ENCODE data around the gene RPL31. TPM values are rescaled to one million over a fixed set of nuclear protein-coding genes. Genes with fewer than 3 reads are reported as not detected.

The RPL31 gene
- total and polyA plus RNA-seq, 9 of the 15 experiments (the other 6 are each of a cell fraction or from before 2014, with no cell fraction given), result 1,176 to 6,037 (median 2,997) TPM

DNA sequence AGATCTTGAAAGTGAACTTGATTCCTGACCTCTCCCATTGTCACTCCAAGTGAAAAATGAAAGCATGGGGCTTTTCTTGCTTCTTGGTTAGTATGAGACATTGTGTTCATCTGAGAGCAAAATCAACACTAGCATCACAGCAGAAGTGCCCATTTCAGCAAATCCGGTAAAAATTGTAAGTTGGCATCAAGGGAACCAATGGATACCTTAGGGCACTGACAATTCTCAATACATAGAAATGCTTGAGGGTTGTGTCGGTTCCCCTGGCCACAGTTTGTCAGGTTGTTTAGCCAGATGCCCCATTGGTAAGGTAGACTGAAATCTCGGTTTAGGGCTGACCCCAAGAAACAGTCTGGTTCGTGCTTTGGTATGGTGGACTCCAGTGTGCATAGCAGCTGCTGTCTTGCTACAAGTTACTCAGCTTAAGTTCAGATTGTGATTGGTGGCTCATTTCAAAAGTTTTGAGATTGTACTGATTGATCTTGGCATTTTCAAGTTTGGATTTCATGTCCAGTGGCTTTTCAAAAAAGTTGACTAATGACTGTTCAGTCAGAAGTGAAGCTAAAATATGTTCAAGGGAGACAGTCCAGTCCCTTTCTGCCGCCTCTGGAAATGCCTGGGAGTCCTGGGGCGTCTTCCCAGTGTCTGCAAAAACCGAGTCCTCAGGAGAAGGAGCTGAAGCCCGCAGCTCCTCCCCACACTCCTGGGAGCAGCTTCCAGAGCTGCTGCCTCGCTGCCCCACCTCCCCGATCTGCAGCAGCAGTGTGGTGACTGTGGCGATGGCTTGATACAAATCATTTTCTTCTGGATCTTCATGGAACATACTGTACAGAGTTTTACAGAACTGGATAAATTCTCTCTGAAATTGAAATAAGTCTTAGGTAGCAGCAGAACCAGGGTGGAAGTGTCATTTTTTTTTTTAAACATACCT, 5.6 kb downstream of the RPL31 start (continued):
- TF ChIP-seq CCNT2 (IDR thresholded peaks at IDR 0.05; ENCODE audit: borderline replicate concordance, extremely low read depth, insufficient read length, low read depth, low read length), result peak; percentile 26
- TF ChIP-seq POLR2A (conservative IDR thresholded peaks at IDR 0.05), result peak; percentile 73
- TF ChIP-seq ELF4 (CRISPR knock-in tag; IDR thresholded peaks at IDR 0.05), result no peak
- TF ChIP-seq POLR2G (IDR thresholded peaks at IDR 0.05; ENCODE audit: low read depth, low read length), result peak; percentile 65
- 0 out of 4 replicates have a peak, but pooled peaks of 1 of the 2 experiments have one; percentile 25 for TF ChIP-seq ZMIZ1 (IDR thresholded peaks at IDR 0.05; ENCODE audit: low read depth in 2 of 2, low read length in 2 of 2)

DNA sequence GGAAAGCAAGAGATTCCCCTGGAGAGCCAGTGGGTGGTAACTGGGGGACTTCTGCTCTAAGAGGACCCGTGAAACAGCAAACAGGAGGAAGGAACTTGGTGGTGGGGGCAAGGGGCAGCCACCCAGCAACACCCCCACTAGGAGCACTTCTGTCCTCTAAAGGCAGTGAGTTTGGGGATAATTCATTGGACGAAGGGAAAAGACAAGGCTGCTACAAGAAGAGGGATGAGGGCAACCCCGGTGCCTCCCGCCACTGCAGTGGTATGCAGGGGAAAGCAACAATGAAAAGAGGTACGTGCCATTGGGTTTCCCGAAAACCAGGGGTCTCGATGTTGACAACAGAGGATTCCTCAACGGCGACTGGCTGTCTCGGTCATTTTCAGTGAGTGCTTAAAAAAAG, 9.1 kb downstream of the RPL31 start:
- POLR2A ChIA-PET, result no interaction called here
- intact Hi-C loops (cut with micrococcal nuclease) (no loop called here), in situ Hi-C loops (cut with MboI) (no loop called here)
- no peak for FAIRE-seq
- Histone ChIP-seq H3K27me3 (ENCODE audit: control insufficient read depth in 2 of 2, insufficient read depth in 2 of 2, low read length in 2 of 2) (no peaks in the 10 kb centered on the region), H3K4me2 (ENCODE audit: insufficient read depth, low read length) (no peak overlapping the region), H2AFZ (ENCODE audit: low read depth, low read length) (no peak overlapping the region), H3K36me3 (ENCODE audit: control insufficient read depth, insufficient read depth, low read length) (peaks cover 69% of the 10 kb centered on the region), H3K9ac (ENCODE audit: insufficient read depth in 1 of 2, low read depth in 2 of 2, low read length in 2 of 2) (no peak overlapping the region), H3K27ac (ENCODE audit: extremely low read depth, low read depth, low read length) (no peak overlapping the region), H3K4me1 (replicated peaks in 1 of 2; ENCODE audit: control insufficient read depth in 2 of 2, insufficient read depth in 2 of 2, low read length in 2 of 2) (no peaks in the 10 kb centered on the region), H3K9me1 (ENCODE audit: control insufficient read depth, insufficient read depth, low read length) (no peaks in the 10 kb centered on the region), H3K9me3 (replicated peaks; ENCODE audit: control insufficient read depth, insufficient read depth, low read depth, low read length) (0 out of 2 replicates have a peak, but pooled peaks cover 2% of the 10 kb centered on the region), H4K20me1 (replicated peaks; ENCODE audit: control insufficient read depth, insufficient read depth, low read length) (0 out of 2 replicates have a peak, but pooled peaks cover 8% of the 10 kb centered on the region), H3K4me3 (no peak overlapping the region), H3K79me2 (ENCODE audit: control insufficient read depth, insufficient read depth, low read length) (peaks cover 16% of the 10 kb centered on the region; the same call in 2 of the 3 replicates)
- no TSS peak for BruUV-seq (replicated peaks)
- 91% methylated on average over 10 of the region's 10 CpGs for WGBS (ENCODE audit: insufficient coverage, low coverage, missing lambda C conversion rate)
- CTCF ChIA-PET (ENCODE audit: low intra/inter-chr PET ratio), result no interaction called here
- DNase-seq (ENCODE audit: extremely low read depth in 1 of 4, low spot score in 3 of 4), result no peak
- no peak for ATAC-seq
- no peak for TF ChIP-seq NR1H2 (CRISPR knock-in tag; IDR thresholded peaks at IDR 0.05)
- TF ChIP-seq, protein P1, sequence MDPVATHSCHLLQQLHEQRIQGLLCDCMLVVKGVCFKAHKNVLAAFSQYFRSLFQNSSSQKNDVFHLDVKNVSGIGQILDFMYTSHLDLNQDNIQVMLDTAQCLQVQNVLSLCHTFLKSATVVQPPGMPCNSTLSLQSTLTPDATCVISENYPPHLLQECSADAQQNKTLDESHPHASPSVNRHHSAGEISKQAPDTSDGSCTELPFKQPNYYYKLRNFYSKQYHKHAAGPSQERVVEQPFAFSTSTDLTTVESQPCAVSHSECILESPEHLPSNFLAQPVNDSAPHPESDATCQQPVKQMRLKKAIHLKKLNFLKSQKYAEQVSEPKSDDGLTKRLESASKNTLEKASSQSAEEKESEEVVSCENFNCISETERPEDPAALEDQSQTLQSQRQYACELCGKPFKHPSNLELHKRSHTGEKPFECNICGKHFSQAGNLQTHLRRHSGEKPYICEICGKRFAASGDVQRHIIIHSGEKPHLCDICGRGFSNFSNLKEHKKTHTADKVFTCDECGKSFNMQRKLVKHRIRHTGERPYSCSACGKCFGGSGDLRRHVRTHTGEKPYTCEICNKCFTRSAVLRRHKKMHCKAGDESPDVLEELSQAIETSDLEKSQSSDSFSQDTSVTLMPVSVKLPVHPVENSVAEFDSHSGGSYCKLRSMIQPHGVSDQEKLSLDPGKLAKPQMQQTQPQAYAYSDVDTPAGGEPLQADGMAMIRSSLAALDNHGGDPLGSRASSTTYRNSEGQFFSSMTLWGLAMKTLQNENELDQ (CRISPR knock-in tag; IDR thresholded peaks at IDR 0.05; ENCODE audit: borderline replicate concordance), result no peak
- TF ChIP-seq THRA (IDR thresholded peaks at IDR 0.05), result no peak
- TF ChIP-seq POLR2AphosphoS2 (IDR thresholded peaks at IDR 0.05; ENCODE audit: low read length), result 0 out of 2 replicates have a peak, but pooled peaks have one; percentile 31
- TF ChIP-seq TGIF2 (CRISPR knock-in tag; IDR thresholded peaks at IDR 0.05), result no peak
